OCI-LY3 (cell line): Measurements from ENCODE around the gene SLC36A1.

ENCODE experiments used
- H2AFZ ChIP-seq: fragments of 200-600, 300-600 bp; shearing (Covaris generic); 2 replicates; pipeline ENCODE4 v1.6.0; 2014; ENCODE audit warnings: antibody characterized with exemption, low read depth, low read length
- H3K27ac ChIP-seq: fragments of 200-600, 300-600 bp; sonication (generic); 2 replicates; pipeline ENCODE4 v1.5.1; 2014; ENCODE audit warnings: mild to moderate bottlenecking, low read length, moderate library complexity, mixed read lengths
- H3K27me3 ChIP-seq: fragments of 200-600, 300-600 bp; sonication (generic); 2 replicates; pipeline ENCODE4 v1.6.1; 2014; ENCODE audit warnings: low read depth, low read length, mixed read lengths
- H3K36me3 ChIP-seq: fragments of 200-600, 300-600 bp; sonication (generic); replicated peaks from 2 replicates; pipeline ENCODE3; 2014; ENCODE audit warnings: low read depth, low read length, mixed read lengths
- H3K4me1 ChIP-seq: fragments of 300-600, 200-600 bp; sonication (generic); 2 replicates; pipeline ENCODE4 v1.6.1; 2014; ENCODE audit warnings: low read length, mixed read lengths
- H3K4me2 ChIP-seq: fragments of 200-600, 300-600 bp; sonication (generic); 2 replicates; pipeline ENCODE4 v1.6.1; 2014; ENCODE audit warnings: low read length, mixed read lengths
- H3K4me3 ChIP-seq: fragments of 300-600, 200-600 bp; sonication (generic); 2 replicates; pipeline ENCODE4 v1.5.1; 2014; ENCODE audit warnings: antibody characterized with exemption, mild to moderate bottlenecking, low read length, moderate library complexity
- H3K79me2 ChIP-seq: fragments of 300-600, 200-600 bp; shearing (Covaris generic); 2 replicates; pipeline ENCODE4 v1.6.1; 2014; ENCODE audit warnings: mild to moderate bottlenecking, low read length, mixed read lengths
- H3K9ac ChIP-seq: fragments of 300-600, 200-600 bp; shearing (Covaris generic); 2 replicates; pipeline ENCODE4 v1.6.0; 2014; ENCODE audit warnings: mild to moderate bottlenecking, low read length, moderate library complexity
- H3K9me3 ChIP-seq: fragments of 200-600, 300-600 bp; shearing (Covaris generic); 2 replicates; pipeline ENCODE4 v1.6.1; 2014; ENCODE audit warnings: low read length, mixed read lengths; ENCODE audit not compliant: insufficient read depth
- H4K20me1 ChIP-seq: fragments of 200-600, 300-600 bp; sonication (generic); 2 replicates; pipeline ENCODE4 v1.6.1; 2016; ENCODE audit warnings: low read length, mixed read lengths; ENCODE audit not compliant: insufficient read depth
- CTCF ChIP-seq: fragments of 200-600, 300-600 bp; sonication (generic); IDR thresholded peaks from 2 replicates; pipeline ENCODE4 v1.5.1; 2014; ENCODE audit warnings: antibody characterized with exemption, low read length, low read depth
- EZH2phosphoT487 ChIP-seq: fragments of 200-600 bp; shearing (Covaris generic); IDR thresholded peaks from 2 replicates; pipeline ENCODE4 v1.6.1; 2018; ENCODE audit warnings: antibody characterized with exemption, mixed run types, low read depth

SLC36A1 gene

GRCh38 chr5:151408591-151409230 is 38.7 kb upstream of the SLC36A1 start:
- H3K4me3 ChIP-seq: no peak overlapping the region
- H3K79me2 ChIP-seq: no peaks in the 10 kb centered on the region
- H3K27ac ChIP-seq: no peak overlapping the region
- no peaks in the 10 kb centered on the region for H3K9me3 ChIP-seq
- H3K4me1 ChIP-seq: peaks cover 12% of the 10 kb centered on the region
- no peak overlapping the region for H3K4me2 ChIP-seq
- no peak for TF ChIP-seq CTCF
- no peak for TF ChIP-seq EZH2phosphoT487
- H4K20me1 ChIP-seq: no peaks in the 10 kb centered on the region
- no peak overlapping the region for H3K9ac ChIP-seq
- H3K36me3 ChIP-seq: no peaks in the 10 kb centered on the region
- H3K27me3 ChIP-seq: no peaks in the 10 kb centered on the region
- H2AFZ ChIP-seq: no peak overlapping the region

DNA sequence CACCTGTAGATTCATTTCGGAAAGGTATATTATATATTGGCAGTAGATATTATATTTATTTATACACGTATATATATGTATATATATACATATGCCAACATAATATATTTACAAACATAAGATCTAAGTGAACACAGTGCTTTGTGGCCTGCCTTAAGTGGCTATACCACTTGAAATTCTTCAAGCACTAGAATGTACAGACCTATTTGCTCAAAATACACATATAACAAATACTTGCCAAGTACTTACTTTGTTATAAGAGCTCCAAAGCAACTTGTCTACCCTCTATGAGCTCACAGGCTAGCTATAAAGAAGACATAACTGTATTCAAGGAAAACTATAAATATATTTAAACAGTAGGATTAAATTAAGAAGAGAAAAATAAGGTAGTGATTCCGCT is 33.6 kb upstream of the SLC36A1 start:
- Histone ChIP-seq H3K4me1 (no peaks in the 10 kb centered on the region), H2AFZ (no peak overlapping the region), H3K9me3 (no peaks in the 10 kb centered on the region), H3K9ac (no peak overlapping the region), H3K36me3 (no peaks in the 10 kb centered on the region), H3K79me2 (no peaks in the 10 kb centered on the region), H3K27me3 (no peaks in the 10 kb centered on the region), H3K27ac (no peak overlapping the region), H4K20me1 (no peaks in the 10 kb centered on the region), H3K4me3 (no peak overlapping the region), H3K4me2 (no peak overlapping the region)
- TF ChIP-seq CTCF (no peak), EZH2phosphoT487 (no peak)

DNA sequence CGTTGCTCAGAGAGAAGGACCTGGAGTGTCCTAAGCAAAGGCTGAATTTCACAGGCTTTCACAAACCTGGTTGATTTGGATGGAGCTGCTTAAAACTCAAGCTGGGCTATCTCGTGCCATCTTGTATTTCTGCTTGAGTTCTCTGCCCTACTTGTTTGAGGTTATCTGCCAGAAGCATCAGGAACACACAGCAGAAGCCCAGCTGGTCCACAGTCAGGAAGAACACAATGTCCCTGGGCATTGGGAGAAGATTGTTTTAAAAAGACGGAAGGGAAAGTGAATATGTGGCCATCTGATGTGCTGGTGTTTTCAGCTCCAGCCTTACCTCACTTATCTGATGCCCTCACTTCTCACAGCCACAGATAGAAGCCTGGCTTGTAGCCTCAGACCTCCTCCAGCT is 32.9 kb upstream of the SLC36A1 start:
- no peak overlapping the region for H2AFZ ChIP-seq
- no peaks in the 10 kb centered on the region for H4K20me1 ChIP-seq
- no peak overlapping the region for H3K9ac ChIP-seq
- H3K27ac ChIP-seq: no peak overlapping the region
- H3K79me2 ChIP-seq: no peaks in the 10 kb centered on the region
- no peak overlapping the region for H3K4me3 ChIP-seq
- no peaks in the 10 kb centered on the region for H3K27me3 ChIP-seq
- no peaks in the 10 kb centered on the region for H3K9me3 ChIP-seq
- TF ChIP-seq EZH2phosphoT487: no peak
- no peak for TF ChIP-seq CTCF
- H3K4me1 ChIP-seq: no peaks in the 10 kb centered on the region
- no peaks in the 10 kb centered on the region for H3K36me3 ChIP-seq
- H3K4me2 ChIP-seq: no peak overlapping the region

- Histone ChIP-seq H2AFZ (no peak overlapping the region), H3K79me2 (no peaks in the 10 kb centered on the region), H3K27ac (no peak overlapping the region), H3K4me2 (no peak overlapping the region), H3K9me3 (no peaks in the 10 kb centered on the region), H3K27me3 (no peaks in the 10 kb centered on the region), H3K4me3 (no peak overlapping the region), H3K4me1 (no peaks in the 10 kb centered on the region), H3K36me3 (no peaks in the 10 kb centered on the region), H3K9ac (no peak overlapping the region), H4K20me1 (no peaks in the 10 kb centered on the region)
- TF ChIP-seq CTCF (no peak), EZH2phosphoT487 (no peak)
Measured at GRCh38 chr5:151417712-151418111, 29.7 kb upstream of the SLC36A1 start.
